Activated CD8-positive, alpha-beta memory T cell treated with anti-CD3 and anti-CD28 coated beads, Interleukin-2, amount 50 U/mL, for 4 hours (primary cell): ENCODE results near the gene HSD3B7.
"Not testable (repeated sequence)": the region's sequence is repeated elsewhere in the genome, so short reads cannot be mapped to it uniquely, and the experiment has no call there.

Experiments
- DNase-seq: peaks from one replicate; pipeline ENCODE4 v3.0.0-alpha.2; 2020

The HSD3B7 gene

GRCh38 chr16:31002250-31002700, 17.3 kb downstream of the HSD3B7 start:
- no peak for DNase-seq

GRCh38 chr16:31002862-31003341, 17.9 kb downstream of the HSD3B7 start:
- DNase-seq, result no peak

GRCh38 chr16:31003744-31004143, 18.7 kb downstream of the HSD3B7 start:
- no peak for DNase-seq

- no peak for DNase-seq
Observed at GRCh38 chr16:31004658-31005057, 19.7 kb downstream of the HSD3B7 start.

- no peak for DNase-seq
Observed at GRCh38 chr16:31005350-31006085, 20.5 kb downstream of the HSD3B7 start.

- no peak for DNase-seq
Observed at GRCh38 chr16:31006086-31006385, 21.0 kb downstream of the HSD3B7 start.

- no peak for DNase-seq
Observed at GRCh38 chr16:31006589-31006988, 21.6 kb downstream of the HSD3B7 start.

GRCh38 chr16:31007684-31008083, 22.7 kb downstream of the HSD3B7 start:
- no peak for DNase-seq

- no peak for DNase-seq
Observed at GRCh38 chr16:31008149-31008548, 23.1 kb downstream of the HSD3B7 start.

- no peak for DNase-seq
Observed at GRCh38 chr16:31008551-31008950, 23.5 kb downstream of the HSD3B7 start.

- no peak for DNase-seq
Observed at GRCh38 chr16:31009120-31009519, 24.1 kb downstream of the HSD3B7 start.

GRCh38 chr16:31009894-31010584, 25.0 kb downstream of the HSD3B7 start:
- DNase-seq, result no peak

- peak; percentile 59 for DNase-seq
Observed at GRCh38 chr16:31010585-31011325, 25.7 kb downstream of the HSD3B7 start, which contains the start of gene STX1B. Gene STX1B (minus strand): TSS chr16:31010638. CDS start chr16:31010396, 242 bp downstream.

- not testable (repeated sequence) for DNase-seq
Observed at GRCh38 chr16:31011815-31012214, 26.8 kb downstream of the HSD3B7 start.

GRCh38 chr16:31013292-31013691, 28.3 kb downstream of the HSD3B7 start:
- not testable (repeated sequence) for DNase-seq

- DNase-seq, result no peak
Observed at GRCh38 chr16:31016018-31016417, 31.0 kb downstream of the HSD3B7 start.

- DNase-seq, result not testable (repeated sequence)
Observed at GRCh38 chr16:31017756-31018155, 32.7 kb downstream of the HSD3B7 start.

GRCh38 chr16:31020536-31020935, 35.5 kb downstream of the HSD3B7 start:
- no peak for DNase-seq

- no peak for DNase-seq
Observed at GRCh38 chr16:31022544-31023251, 37.7 kb downstream of the HSD3B7 start.

GRCh38 chr16:31023252-31023602, 38.2 kb downstream of the HSD3B7 start:
- no peak for DNase-seq

- DNase-seq, result no peak
Observed at GRCh38 chr16:31023627-31024226, 38.7 kb downstream of the HSD3B7 start.

- no peak for DNase-seq
Observed at GRCh38 chr16:31025339-31025738, 40.3 kb downstream of the HSD3B7 start.

GRCh38 chr16:31029272-31029671, 44.3 kb downstream of the HSD3B7 start:
- no peak for DNase-seq
